NCI-H2196 treated with DMSO at 0.1 percent for 48 hours (cell line): Measurements from ENCODE around the gene ESRRG.

Source experiments
- DNase-seq: peaks from one replicate; lab custom pipeline; 2025; ENCODE audit not compliant: unreplicated experiment; lab: John Stamatoyannopoulos, UW

ESRRG gene

GRCh38 chr1:216723274-216723780, at the start of gene ESRRG:
Gene ESRRG, minus strand, starts transcription at chr1:216723429. Its CDS starts 130 bp downstream, at chr1:216723299.
- DNase-seq = no peak

GRCh38 chr1:216771922-216772321, 48.7 kb upstream of the ESRRG start:
- no peak for DNase-seq

- DNase-seq = no peak
Observed at GRCh38 chr1:216766633-216767327, 43.6 kb upstream of the ESRRG start.

- no peak for DNase-seq
Observed at GRCh38 chr1:216765346-216766300, 42.4 kb upstream of the ESRRG start.

- no peak for DNase-seq
Observed at GRCh38 chr1:216758161-216758560, 34.9 kb upstream of the ESRRG start.

- no peak for DNase-seq
Observed at GRCh38 chr1:216757110-216757509, 33.9 kb upstream of the ESRRG start.

- no peak for DNase-seq
Observed at GRCh38 chr1:216750961-216751360, 27.7 kb upstream of the ESRRG start.

- DNase-seq = peak; percentile 65
Observed at GRCh38 chr1:216750031-216750627, 26.9 kb upstream of the ESRRG start.

- DNase-seq = no peak
Observed at GRCh38 chr1:216749232-216749631, 26.0 kb upstream of the ESRRG start.

- DNase-seq = no peak
Observed at GRCh38 chr1:216742625-216743024, 19.4 kb upstream of the ESRRG start.

- DNase-seq = no peak
Observed at GRCh38 chr1:216740331-216740730, 17.1 kb upstream of the ESRRG start.

GRCh38 chr1:216739793-216740192, 16.6 kb upstream of the ESRRG start:
- no peak for DNase-seq

GRCh38 chr1:216732121-216732520, 8.9 kb upstream of the ESRRG start:
- no peak for DNase-seq

GRCh38 chr1:216731562-216731961, 8.3 kb upstream of the ESRRG start:
- no peak for DNase-seq

GRCh38 chr1:216726435-216726834, 3.2 kb upstream of the ESRRG start:
- no peak for DNase-seq

GRCh38 chr1:216722821-216723220, 408 bp downstream of the ESRRG start:
- no peak for DNase-seq

- no peak for DNase-seq
Observed at GRCh38 chr1:216721863-216722262, 1.4 kb downstream of the ESRRG start.

- DNase-seq = no peak
Observed at GRCh38 chr1:216721062-216721461, 2.2 kb downstream of the ESRRG start.

- no peak for DNase-seq
Observed at GRCh38 chr1:216711712-216712111, 11.5 kb downstream of the ESRRG start.

GRCh38 chr1:216710598-216711333, 12.5 kb downstream of the ESRRG start:
- DNase-seq = no peak

- DNase-seq = no peak
Observed at GRCh38 chr1:216710055-216710454, 13.2 kb downstream of the ESRRG start.
